GM19035 (cell line): ENCODE measurements around the gene HAUS7.

Experiments used
- ATAC-seq: cut with Tn5 transposase; IDR thresholded peaks from one replicate; pipeline ENCODE4 v1.9.1; 2021; ENCODE audit not compliant: unreplicated experiment

HAUS7 gene

DNA sequence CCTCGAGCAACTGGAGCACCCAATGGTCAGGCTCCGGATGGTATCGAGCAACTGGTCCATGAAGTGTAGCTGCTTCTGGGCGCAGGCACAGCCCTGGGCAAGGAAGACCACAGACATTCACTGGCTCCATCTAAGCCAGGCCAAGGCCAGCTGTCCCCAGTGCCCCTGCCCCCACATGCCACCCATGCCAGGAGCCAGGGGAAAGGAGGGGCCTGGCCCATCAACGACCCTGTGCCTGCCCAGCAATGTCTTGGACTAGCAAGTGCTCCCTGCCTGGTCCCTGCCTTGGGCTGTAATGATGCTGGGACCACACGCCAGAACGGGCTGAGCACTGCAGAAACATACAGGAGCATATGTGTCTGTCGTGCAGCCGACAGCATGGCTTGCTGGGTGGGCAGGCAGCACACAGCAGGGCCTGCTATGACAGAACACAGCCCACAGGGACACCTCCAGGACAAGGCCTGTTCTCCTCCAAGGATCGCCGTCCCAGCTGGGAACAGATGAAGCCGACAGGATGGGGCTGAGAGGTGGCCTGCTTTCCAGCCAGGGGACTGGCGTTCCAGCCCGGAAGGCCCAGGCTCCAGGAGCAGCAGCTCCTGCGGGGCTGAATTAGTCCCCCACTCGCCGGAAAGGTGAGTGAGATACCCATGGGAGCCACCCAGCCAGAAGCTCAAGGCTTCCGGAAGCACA lies 13.1 kb downstream of the HAUS7 start:
- ATAC-seq = no peak

- ATAC-seq = no peak
These were observed 13.7 kb downstream of the HAUS7 start for GRCh38 chrX:153456704-153457103.

- no peak for ATAC-seq
These were observed 14.2 kb downstream of the HAUS7 start for GRCh38 chrX:153456161-153456560.

DNA sequence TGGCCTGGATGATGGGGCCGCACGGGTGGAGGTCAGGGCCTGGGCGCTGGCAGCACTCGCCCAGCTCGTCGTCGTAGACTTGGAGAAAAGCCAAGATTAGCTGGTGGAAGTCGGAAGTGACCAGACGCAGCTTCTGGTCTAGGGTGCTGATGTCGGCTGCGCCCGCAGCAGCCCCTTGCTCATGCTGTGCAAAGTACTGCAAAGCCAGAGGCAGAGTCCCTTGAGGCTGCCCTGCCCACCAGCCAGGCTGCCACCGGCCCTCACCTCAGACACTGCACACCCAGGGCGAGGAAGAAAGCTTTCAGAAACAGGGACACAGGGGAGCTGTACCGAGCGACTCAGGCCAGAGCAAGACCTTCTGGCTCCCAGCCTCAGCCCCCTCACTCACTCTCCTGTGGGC lies 14.8 kb downstream of the HAUS7 start:
- ATAC-seq = no peak

- ATAC-seq = no peak
These were observed 15.3 kb downstream of the HAUS7 start for GRCh38 chrX:153454901-153455550.

DNA sequence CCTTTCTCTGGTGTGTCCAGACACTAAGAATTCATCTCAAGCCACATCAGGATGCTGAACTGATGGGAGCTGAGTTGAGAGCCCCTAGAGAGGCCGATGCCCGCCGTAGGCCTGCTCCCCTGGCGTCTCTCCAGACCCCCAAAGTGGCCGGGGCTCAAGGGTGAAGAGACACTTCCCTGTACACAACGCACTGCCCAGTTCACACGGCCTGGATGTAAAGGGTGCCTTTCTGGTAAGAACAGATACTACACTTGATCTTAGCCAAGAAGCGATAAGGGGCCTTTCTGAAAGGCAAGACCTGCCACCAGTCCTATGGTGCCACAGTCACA lies 19.5 kb downstream of the HAUS7 start:
- no peak for ATAC-seq

DNA sequence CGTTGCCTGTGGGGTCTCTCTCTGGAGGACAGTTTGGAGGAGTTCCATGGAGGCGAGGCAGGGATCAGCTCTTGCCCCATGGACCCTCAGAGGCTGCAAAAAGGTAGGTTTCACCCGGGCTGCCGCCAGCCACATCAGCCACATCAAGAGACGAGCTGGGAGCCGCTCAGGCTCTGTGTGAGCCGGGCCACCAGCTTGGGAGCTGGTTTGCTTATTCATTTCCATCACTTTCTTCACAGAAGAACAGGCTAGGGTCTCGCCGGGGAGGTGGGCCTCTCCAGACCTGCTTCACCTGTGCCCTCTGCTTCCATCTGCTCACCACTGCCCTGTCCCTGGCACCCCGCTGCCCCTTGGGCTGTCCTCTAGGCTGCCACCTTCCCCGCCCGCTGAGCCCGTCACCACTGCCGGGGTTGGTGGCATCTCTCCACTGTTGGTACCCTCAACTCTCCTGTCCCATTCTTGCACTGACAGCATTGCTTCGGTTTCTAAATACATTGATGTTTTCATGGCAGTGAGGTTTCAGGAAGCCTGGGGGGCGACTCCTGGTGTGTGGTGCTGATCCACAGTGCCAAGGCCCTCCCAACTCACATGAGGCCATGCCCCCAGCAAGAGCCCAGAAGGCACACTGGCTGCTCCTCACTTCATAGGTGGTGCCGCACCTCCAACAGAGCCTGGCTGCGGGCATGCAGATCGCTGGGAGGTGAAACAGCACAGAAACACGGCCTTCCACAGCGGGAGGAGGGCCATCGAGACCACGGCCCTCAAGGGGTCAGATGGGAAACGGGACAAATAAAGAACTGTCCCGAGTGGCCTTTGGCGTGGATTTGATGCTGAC lies 20.0 kb downstream of the HAUS7 start:
- no peak for ATAC-seq

- no peak for ATAC-seq
These were observed 20.8 kb downstream of the HAUS7 start for GRCh38 chrX:153449368-153450113.

- ATAC-seq = no peak
These were observed 21.6 kb downstream of the HAUS7 start for GRCh38 chrX:153448556-153449367.

- ATAC-seq = no peak
These were observed 22.8 kb downstream of the HAUS7 start for GRCh38 chrX:153447581-153447960.

DNA sequence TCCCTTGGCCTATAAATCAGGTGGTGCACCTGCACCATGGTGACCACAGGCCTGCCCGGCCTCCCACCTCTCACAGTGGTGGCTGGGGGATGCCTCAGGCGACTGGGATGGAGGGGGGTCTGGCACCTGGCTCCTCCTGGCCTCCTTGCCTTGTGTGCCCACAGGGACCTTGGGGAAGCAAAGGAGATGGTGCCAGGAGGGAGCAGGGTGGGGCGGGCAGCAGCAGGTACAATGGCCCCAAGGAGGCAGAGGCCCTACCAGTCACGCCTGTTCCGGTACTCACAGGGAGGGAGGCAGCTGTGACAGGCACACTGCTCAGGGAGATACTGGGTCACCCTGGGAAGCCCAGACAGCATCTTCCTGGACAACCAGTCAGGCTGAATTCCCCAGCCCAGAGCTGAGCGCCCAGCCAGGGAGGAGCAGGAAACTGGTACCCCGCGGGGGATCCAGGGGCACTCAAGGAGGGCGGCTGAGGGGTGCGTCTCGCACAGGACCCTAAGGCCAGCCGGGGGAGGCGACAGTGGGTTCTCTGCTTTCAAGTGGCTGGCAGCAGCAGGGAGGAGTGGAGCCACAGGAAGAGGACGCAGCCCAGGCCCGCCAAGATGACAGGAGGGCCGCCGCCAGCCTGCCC lies 23.3 kb downstream of the HAUS7 start:
- ATAC-seq = no peak

- no peak for ATAC-seq
These were observed 23.8 kb downstream of the HAUS7 start for GRCh38 chrX:153446636-153446936.

- no peak for ATAC-seq
These were observed 24.3 kb downstream of the HAUS7 start, which contains the start of gene TREX2 for GRCh38 chrX:153445856-153446635. Gene TREX2, minus strand, starts transcription at chrX:153446056. Its CDS starts 626 bp downstream, at chrX:153445430.

DNA sequence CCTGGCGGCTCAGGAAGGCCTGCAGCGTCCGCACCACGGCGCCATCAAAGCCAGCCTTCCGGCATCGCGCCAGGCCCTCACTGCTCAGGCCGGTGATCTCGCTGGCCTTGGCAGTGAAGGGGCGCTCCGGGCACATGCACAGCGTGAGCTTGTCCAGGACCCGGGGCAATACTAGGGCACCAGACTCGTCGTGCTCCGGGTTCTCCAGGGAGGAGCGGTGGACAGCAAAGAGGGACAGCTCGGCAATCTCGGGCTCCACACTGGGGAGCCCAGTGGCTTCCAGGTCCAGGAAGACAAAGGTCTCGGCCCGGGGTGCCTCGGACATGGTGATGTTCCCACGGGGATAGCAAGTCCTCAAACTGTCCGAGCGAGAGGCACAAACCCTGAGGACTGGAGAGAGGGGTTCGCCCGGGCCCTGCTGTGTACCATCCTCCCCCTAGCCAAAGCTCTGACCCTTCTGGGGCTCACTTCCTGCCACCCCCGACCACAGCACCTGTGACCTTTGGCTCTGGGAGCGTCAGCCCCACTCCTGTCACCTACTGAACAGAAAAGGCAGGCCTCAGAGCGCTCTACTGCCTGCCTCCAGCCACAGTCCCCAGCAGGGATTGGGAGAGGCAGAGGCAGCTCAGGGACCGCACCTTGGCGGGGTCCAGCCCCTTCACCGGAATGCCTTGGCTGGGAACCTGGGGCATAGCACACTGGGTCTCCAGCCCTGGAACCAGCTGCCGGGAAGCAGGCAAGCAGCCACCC lies 25.1 kb downstream of the HAUS7 start:
- no peak for ATAC-seq

DNA sequence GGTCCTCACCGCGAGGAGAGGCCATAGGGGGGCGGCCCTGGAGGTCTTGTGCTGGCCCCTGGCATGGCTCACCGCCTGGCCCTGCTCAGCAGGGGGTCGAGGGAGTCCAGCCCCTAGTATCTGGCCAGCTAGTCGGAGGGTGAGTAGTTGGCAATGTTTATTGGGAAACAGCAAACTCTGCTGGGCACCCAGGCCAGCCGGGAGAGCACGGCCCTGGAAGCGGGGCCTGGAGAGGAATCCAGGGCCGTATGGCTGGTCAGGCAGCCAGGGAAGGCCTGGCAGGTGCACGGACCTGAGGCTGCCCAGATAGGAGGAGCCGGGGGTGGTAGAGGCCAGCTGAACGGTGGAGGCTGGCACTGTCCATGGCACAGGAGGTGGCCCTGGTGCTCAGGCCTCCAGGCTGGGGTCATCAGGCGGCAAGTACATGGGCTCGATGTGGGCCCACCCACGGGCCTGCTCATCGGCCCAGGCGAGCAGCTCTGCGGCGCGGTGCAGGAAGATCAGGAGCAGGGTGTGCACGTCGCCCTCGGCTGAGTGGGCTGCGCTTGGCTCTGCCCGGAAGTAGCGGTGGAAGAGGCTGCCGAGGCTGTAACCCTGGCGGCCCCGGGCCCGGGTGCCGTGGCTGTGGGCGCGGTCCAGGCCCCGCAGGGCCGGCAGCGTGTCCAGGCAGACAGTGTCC lies 25.9 kb downstream of the HAUS7 start:
- ATAC-seq = no peak

DNA sequence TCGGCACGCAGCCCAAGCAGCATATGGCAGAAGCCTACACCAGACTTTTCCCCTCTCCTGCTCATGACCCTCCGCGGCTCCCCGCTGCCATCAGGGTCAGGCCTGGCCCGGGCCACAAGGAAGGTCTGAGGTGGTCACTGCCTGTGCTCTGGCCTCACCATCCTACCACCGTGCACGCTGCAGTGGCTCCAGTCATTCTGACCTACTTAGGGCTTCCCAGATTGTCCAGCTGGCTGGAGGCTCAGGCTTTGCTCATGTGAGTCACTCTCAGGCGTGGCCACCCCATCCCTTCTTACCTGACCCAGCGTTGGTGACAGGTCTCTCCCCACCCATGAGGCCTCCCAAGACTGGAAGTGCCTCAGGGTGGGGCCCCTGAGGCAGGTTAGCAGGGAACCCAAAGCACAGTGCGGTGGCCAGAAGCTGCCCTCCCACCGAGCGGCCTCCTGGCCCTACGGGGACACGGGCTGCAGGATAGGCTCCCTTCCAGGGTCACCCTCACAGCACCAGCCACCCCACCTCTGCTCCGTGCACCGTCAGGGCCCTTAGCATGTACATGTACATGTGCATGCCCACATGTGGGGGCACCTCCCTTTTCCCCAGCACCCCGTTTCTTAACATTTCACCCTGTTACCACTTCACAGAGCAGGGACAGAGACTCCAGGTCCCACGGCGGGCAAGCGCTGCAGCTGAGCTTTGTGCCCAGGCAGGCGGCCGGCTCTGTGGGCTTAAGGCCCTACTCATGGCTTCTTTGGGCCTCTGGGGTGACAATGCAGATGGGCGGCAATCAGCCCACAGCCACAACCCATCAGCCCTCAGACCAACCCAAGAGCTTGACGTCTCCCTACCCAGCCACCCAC lies 26.7 kb downstream of the HAUS7 start:
- ATAC-seq = no peak

DNA sequence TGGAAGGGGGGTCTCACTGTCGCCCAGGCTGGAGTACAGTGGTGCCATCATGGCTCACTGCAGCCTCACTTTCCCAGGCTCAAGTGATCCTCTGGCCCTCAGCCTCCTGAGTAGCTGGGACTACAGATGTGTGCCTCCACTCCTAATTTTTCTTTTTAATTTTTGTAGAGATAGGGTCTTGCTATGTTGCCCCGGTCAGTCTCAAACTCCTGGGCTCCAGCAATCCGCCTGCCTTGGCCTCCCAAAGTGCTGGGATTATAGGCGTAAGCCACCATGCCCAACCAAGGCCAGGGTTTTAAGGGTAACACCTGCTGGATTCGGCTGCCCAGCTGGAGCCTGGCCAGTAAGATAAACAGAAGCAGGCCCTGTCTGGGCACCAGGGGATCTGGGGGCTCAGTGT lies 27.9 kb downstream of the HAUS7 start:
- ATAC-seq = no peak
